Testis (tissue), 3 donors: ENCODE measurements around the gene IGFLR1. TPM values are rescaled to one million over a fixed set of nuclear protein-coding genes. Genes with fewer than 3 reads are reported as not detected.
"Not testable (repeated sequence)": the region's sequence is repeated elsewhere in the genome, so short reads cannot be mapped to it uniquely, and the experiment has no call there.

Experiments
- DNase-seq: peaks from one replicate; pipeline ENCODE4 v3.0.0-alpha.2; 2019
- H3K27ac ChIP-seq, 2 donors: fragments of 200-600 bp; sonication (generic); one replicate each; pipeline ENCODE4 v1.5.1; 2019
- H3K27me3 ChIP-seq: fragments of 200-600 bp; sonication (generic); one replicate; pipeline ENCODE4 v1.5.1; 2019
- H3K36me3 ChIP-seq: fragments of 200-600 bp; sonication (generic); one replicate; pipeline ENCODE4 v1.5.1; 2017; ENCODE audit warnings: low read depth; ENCODE audit errors: missing control alignments
- H3K4me1 ChIP-seq: fragments of 200-600 bp; sonication (generic); one replicate; pipeline ENCODE4 v1.5.1; 2019
- H3K4me3 ChIP-seq, 2 donors: fragments of 200-600 bp; sonication (generic); one replicate each; pipeline ENCODE4 v1.5.1; 2017 to 2019
- H3K9me3 ChIP-seq: fragments of 200-600 bp; sonication (generic); one replicate; pipeline ENCODE4 v1.5.1; 2017
- CTCF ChIP-seq, 3 experiments: fragments of 450-650 bp in 2 of 3; fragments of 200-600 bp in 1 of 3; sonication (generic) in 1 of 3; IDR thresholded peaks; one replicate each; pipeline ENCODE4 v1.5.1; 2016 to 2019; ENCODE audit warnings: antibody characterized with exemption in 3 of 3, mild to moderate bottlenecking in 2 of 3, moderate library complexity in 1 of 3
- POLR2A ChIP-seq: fragments of 450-650 bp; IDR thresholded peaks from one replicate; pipeline ENCODE4 v1.6.1; 2017; ENCODE audit warnings: antibody characterized with exemption, mild to moderate bottlenecking, moderate library complexity
- WGBS, 2 donors: methylation state at CpG; one replicate each; pipeline ENCODE4 v1.1.5; 2018; 5-methylcytosine and 5-hydroxymethylcytosine counted together
- intact Hi-C: fragments of 100-400 bp; cut with DNase I; formaldehyde crosslinking; loops from one replicate; pipeline ENCODE4 v1.15.1; 2023; ENCODE audit warnings: low total_unique reads
- polyA plus RNA-seq: library from polyadenylated mRNA; stranded (reverse); fragments of 350-450 nt; fragmentation: Illumina TruSeq; extraction: RNeasy Lipid Tissue Mini Kit (QIAGEN cat#74804); gene quantifications from one replicate; pipeline ENCODE4 v1.2.3, GENCODE V29; 2014; ENCODE audit warnings: low read depth, low replicate concordance; ENCODE audit not compliant: insufficient read depth
- total RNA-seq, 2 donors: library from RNA; depleted of rRNA; stranded (reverse); fragments of >200 nt; gene quantifications; one replicate each; pipeline ENCODE4 v1.2.3, GENCODE V29; 2016

The IGFLR1 gene
- total and polyA plus RNA-seq, 3 donors from 2014 or later, result 9.9 to 15.9 (median 15.7) TPM

DNA sequence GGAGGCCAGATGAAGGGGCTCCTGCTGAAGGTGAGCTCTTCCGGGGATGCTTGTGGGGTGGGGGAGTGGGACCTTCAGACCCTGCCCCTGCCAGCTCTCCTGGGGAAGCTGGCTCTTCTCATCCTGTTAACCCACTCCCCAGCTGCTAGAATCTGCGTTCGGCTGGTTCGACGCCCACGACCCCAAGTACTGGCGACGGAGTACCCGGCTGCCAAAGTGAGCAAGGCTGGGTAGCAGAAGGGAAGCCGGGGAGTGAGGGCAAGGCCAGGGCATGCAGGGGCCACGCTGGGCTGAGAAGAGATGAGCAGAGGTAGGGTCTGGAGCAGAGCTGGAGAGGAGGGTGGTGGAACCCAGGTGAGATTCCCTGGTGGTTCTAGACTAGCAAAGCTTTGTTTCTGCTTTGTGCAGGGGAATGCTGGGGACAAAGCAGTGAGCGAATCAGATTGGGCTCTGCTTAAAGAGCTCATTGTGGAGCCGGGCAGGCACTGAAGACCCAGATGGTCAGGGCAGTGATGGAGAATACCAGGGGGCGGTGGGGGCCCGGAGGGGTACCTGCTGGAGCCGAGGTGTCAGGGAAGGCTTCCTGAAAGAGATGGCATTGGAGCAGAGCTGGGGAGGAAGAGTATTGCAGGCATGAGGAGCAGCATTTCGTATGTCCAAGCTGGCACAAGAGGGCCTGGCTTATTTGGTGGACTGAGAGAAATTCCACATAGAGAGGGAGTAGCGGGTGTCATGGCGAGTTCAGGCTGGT is 14.1 kb downstream of the IGFLR1 start:
- no peak for TF ChIP-seq POLR2A
- no peak for TF ChIP-seq CTCF (IDR thresholded peaks at IDR 0.05)
- DNase-seq, result no peak
- 89 to 93% methylated on average over 14 to 19 of the region's 19 CpGs for WGBS, 2 donors
- H3K9me3 ChIP-seq, result no peaks in the 10 kb centered on the region
- no peaks in the 10 kb centered on the region for H3K4me1 ChIP-seq
- H3K27ac ChIP-seq, result no peak overlapping the region
- H3K36me3 ChIP-seq, result no peaks in the 10 kb centered on the region
- intact Hi-C loops, result no loop called here
- H3K27me3 ChIP-seq, result no peaks in the 10 kb centered on the region
- H3K4me3 ChIP-seq, result no peak overlapping the region

DNA sequence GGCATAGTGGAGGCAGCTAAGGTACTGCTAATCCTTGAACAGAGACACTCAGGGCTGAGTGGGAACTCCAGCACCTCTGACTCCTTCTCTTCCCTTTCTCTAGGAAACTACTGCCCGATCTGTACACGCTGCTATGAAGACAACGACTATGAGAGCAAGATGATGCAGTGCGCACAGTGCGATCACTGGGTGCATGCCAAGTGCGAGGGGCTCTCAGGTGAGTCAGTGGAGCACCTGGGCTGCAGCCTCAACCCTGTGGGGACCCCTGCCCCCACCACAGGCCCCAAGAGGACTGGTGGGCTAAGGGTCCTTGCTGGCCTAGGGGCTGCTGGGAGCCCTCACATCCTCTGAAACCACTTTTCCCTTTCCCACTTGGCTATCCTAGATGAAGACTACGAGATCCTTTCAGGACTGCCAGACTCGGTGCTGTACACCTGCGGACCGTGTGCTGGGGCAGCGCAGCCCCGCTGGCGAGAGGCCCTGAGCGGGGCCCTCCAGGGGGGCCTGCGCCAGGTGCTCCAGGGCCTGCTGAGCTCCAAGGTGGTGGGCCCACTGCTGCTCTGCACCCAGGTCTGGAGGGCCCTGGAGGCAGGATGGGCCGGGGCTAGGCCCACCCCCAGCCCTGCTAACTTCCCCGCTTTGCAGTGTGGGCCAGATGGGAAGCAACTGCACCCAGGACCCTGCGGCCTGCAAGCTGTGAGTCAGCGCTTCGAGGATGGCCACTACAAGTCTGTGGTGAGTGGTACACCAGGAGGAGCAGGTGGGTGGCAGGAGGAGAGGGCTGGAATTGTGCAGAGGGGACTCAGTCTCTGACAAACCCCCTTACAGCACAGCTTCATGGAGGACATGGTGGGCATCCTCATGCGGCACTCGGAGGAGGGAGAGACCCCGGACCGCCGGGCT is 14.9 kb downstream of the IGFLR1 start:
- TF ChIP-seq CTCF (IDR thresholded peaks at IDR 0.05) (no peak), POLR2A (no peak)
- intact Hi-C loops, result no loop called here
- DNase-seq, result no peak
- no peak overlapping the region for H3K27ac ChIP-seq
- H3K9me3 ChIP-seq, result no peaks in the 10 kb centered on the region
- H3K4me3 ChIP-seq, result no peak overlapping the region
- no peaks in the 10 kb centered on the region for H3K36me3 ChIP-seq
- 93 to 95% methylated on average over 12 to 23 of the region's 25 CpGs for WGBS, 2 donors
- no peaks in the 10 kb centered on the region for H3K27me3 ChIP-seq
- no peaks in the 10 kb centered on the region for H3K4me1 ChIP-seq

- Histone ChIP-seq H3K4me3 (no peak overlapping the region), H3K4me1 (no peaks in the 10 kb centered on the region), H3K27me3 (no peaks in the 10 kb centered on the region), H3K36me3 (no peaks in the 10 kb centered on the region), H3K9me3 (no peaks in the 10 kb centered on the region), H3K27ac (no peak overlapping the region)
- WGBS, 2 donors, result 94% methylated on average over 20 to 23 of the region's 23 CpGs
- intact Hi-C loops, result no loop called here
- DNase-seq, result no peak
- TF ChIP-seq POLR2A (no peak), CTCF (IDR thresholded peaks at IDR 0.05) (no peak)
These were observed 16.9 kb downstream of the IGFLR1 start for GRCh38 chr19:35725216-35725861.

DNA sequence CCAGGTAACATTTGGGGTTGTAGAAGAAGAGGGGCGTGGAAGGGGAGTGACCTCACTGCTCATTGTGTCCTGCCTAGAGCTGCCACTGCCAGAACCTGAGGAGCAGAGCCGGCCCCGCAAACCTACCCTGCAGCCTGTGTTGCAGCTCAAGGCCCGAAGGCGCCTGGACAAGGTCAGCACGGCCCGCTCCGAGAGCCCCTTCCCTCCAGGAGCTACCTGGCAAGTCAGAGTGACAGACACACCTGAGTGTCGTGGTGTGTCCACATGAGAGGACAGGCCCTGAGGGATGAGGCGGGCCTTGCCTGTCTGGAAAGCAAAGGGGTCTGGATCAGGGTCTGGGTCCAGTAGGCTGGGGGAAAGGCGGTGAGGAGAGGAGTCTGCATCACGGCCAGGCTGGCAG is 17.7 kb downstream of the IGFLR1 start:
- H3K4me3 ChIP-seq, result no peak overlapping the region
- 92 to 97% methylated on average over 12 of the region's 12 CpGs for WGBS, 2 donors
- TF ChIP-seq CTCF (IDR thresholded peaks at IDR 0.05) (no peak), POLR2A (no peak)
- intact Hi-C loops, result no loop called here
- no peaks in the 10 kb centered on the region for H3K9me3 ChIP-seq
- H3K27ac ChIP-seq, result no peak overlapping the region
- peaks cover 7% of the 10 kb centered on the region for H3K4me1 ChIP-seq
- DNase-seq, result no peak
- no peaks in the 10 kb centered on the region for H3K36me3 ChIP-seq
- H3K27me3 ChIP-seq, result no peaks in the 10 kb centered on the region

DNA sequence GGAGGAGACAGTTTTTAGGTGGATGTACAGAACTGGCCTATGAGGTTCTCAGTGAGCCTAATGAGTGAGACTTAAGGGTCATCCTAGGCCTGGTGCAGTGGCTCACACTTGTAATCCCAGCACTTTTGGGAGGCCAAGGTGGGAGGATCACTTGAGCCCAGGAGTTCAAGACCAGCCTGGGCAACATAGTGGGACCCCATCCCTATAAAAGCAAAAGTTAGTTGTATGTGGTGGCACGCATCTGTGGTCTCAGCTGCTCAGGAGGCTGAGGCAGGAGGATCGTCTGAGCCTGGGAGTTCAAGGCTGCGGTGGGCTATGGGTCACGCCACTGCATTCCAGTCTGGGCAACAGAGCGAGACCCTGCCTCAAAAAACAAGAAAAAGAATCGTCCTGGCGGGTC is 18.1 kb downstream of the IGFLR1 start:
- intact Hi-C loops, H3K27ac ChIP-seq, H3K4me3 ChIP-seq, H3K36me3 ChIP-seq, H3K9me3 ChIP-seq, DNase-seq, H3K27me3 ChIP-seq: not testable (repeated sequence)
- H3K4me1 ChIP-seq, result peaks cover 11% of the 10 kb centered on the region
- WGBS, 2 donors, result 88 to 92% methylated on average over 7 of the region's 7 CpGs
